ENCODE results near the gene TBC1D1.

TBC1D1 gene

DNA sequence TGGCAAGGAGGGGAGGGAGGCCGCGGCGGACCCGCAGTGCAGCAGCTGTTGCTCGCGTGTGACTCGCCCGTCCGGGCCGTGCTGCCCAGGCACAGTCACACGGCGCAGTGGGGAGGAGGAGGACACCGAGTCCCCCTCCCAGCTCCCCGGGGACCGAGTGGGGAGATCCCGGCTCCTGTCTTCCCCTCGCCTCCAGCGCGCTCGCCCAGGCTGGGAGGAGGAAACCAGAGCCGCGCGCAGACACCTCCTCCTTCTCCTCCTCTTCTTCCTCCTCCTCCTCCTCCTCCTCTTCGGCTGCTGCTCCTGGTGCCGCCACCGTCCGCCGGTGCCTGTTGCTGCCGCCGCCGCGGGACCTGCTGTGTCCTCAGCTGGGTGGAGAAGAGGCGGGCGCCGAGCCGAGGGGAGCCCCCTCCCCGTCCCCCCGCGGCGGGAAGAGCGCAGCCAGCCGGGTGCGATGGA lies at the start of gene TBC1D1:
TSS of gene TBC1D1 (plus strand) at position 284 of the 459 bp plus-strand sequence. CDS start 11,012 bp downstream, outside the sequence.
- peak; percentile 35 for DNase-seq

DNA sequence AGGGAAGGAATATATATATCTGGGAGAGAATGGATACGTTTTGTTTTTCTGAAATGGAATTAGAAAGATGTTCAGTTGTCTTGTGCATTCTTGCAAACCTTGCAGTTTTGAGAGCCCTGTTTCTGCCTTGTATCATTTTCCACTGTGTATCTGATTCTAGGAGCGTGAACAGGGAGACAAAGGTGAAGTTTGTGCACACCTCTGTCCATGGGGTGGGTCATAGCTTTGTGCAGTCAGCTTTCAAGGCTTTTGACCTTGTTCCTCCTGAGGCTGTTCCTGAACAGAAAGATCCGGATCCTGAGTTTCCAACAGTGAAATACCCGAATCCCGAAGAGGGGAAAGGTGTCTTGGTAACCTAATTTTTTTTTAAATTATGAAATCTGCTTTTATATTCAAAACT lies 46.7 kb upstream of the TBC1D1 start:
- DNase-seq: no peak

GRCh38 chr4:37845201-37845600 lies 45.7 kb upstream of the TBC1D1 start:
- no peak for DNase-seq

DNA sequence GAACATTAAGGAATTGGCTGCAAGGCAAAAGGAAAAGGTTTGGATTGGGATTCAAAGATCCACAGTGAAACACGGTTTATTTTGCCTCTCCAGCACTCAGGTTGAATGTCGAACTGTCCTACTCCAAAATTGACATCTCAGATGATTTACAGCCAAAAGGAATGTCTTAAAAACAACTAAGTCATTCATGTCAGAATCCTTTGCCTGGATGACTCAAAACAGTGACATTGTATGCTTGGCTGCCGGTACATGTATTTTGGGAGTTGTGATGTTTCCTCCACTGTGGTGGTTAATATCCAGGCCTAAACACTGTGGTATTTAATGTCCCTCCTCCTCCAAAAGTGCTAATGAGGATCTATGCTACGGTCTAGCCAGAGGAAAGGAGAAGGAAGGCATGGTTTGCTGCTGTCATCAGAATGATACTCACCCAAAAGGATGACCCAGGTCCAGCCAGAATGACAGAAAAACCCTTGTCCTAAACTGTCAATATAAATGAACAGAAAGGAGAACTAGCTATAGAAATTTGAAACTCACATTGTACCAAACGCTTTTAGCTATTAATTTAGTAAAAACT lies 43.5 kb upstream of the TBC1D1 start:
- no peak for DNase-seq

- no peak for DNase-seq
These were observed 38.5 kb upstream of the TBC1D1 start for GRCh38 chr4:37852376-37852775.

- DNase-seq: no peak
These were observed 32.8 kb upstream of the TBC1D1 start for GRCh38 chr4:37858112-37858511.

GRCh38 chr4:37858872-37859271 lies 32.0 kb upstream of the TBC1D1 start:
- no peak for DNase-seq

- no peak for DNase-seq
These were observed 30.6 kb upstream of the TBC1D1 start for GRCh38 chr4:37860266-37860665.

- no peak for DNase-seq
These were observed 27.9 kb upstream of the TBC1D1 start for GRCh38 chr4:37862961-37863360.

DNA sequence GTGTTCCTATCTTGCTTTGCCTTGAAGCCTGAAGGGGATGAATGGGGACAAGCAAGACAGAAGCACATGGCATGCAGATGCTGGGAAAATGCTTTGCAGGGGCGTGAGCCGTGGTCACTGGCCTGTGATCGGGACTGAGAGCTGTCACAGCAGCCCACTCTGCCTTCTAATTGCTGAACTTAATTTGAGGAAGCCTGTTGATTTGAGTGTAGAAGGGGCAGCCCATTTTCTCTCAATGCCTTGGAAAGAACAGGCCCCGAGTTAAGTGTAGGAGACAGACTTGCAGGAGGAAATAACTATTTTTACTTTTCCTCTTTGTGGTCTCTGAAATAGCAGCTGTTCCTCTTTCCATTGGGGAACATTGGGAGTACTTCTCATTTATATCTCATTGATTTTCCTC lies 26.1 kb upstream of the TBC1D1 start:
- no peak for DNase-seq

DNA sequence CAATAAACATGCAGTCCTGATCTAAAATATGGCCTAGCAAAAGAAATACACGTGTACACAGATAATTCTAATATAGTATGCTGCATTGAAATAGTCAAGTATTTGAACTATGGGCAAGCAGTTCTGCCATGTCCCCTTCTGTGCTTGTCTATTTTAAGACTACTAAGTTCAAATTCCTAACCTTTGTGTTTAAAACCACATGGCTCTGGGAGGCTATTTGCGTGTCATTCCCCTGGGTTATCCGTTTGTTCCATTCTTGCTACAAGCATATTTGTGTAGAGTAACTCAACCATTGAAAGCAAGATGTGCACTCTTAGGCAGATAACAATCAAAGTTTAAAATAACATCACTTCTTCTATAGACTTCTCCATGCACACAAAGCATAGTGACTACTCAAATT lies 25.4 kb upstream of the TBC1D1 start:
- DNase-seq: no peak

GRCh38 chr4:37867102-37867501 lies 23.8 kb upstream of the TBC1D1 start:
- no peak for DNase-seq

- DNase-seq: no peak
These were observed 22.6 kb upstream of the TBC1D1 start for GRCh38 chr4:37868238-37868637.

GRCh38 chr4:37872310-37872988 lies 18.4 kb upstream of the TBC1D1 start:
- DNase-seq: no peak

- no peak for DNase-seq
These were observed 17.5 kb upstream of the TBC1D1 start for GRCh38 chr4:37873386-37873785.

- no peak for DNase-seq
These were observed 14.7 kb upstream of the TBC1D1 start for GRCh38 chr4:37876156-37876555.

- no peak for DNase-seq
These were observed 11.5 kb upstream of the TBC1D1 start for GRCh38 chr4:37879365-37879764.

DNA sequence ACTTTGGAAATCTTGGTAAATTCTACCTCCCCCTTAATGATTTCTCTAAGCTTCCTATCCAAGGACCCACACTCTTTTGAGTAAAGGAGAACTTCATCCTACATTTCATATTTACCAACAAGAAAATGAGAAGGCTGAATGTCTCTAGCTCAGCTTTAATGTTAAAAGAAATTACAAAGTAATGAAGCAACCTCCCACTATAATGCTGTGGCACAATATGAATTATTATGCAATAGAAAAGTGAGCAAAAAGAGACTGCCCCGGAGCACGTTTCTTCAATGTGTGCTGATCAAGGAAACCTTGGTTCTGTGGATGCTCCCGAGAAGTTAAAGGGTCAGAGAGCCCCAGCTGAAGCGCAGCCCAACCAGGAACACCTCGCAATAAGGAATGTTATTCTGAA lies 9.1 kb upstream of the TBC1D1 start:
- no peak for DNase-seq

- no peak for DNase-seq
These were observed 8.1 kb upstream of the TBC1D1 start for GRCh38 chr4:37882665-37883296.

GRCh38 chr4:37884855-37885487 lies 5.9 kb upstream of the TBC1D1 start:
- DNase-seq: no peak

GRCh38 chr4:37885496-37885895 lies 5.4 kb upstream of the TBC1D1 start:
- DNase-seq: no peak

GRCh38 chr4:37889849-37890800 lies 759 bp upstream of the TBC1D1 start:
- peak; percentile 18 for DNase-seq
